CD4-positive, CD25-positive, alpha-beta regulatory T cell (primary cell): ENCODE results near the gene KCNQ5. TPM values are rescaled to one million over a fixed set of nuclear protein-coding genes. Genes with fewer than 3 reads are reported as not detected.

Experiments
- ATAC-seq, 2 donors: fragments of 150-1000 bp; cut with Tn5 transposase; one replicate each; pipeline ENCODE4 v1.10.0; 2021; ENCODE audit warnings: low read depth in 2 of 2, moderate number of reproducible peaks in 2 of 2, moderate library complexity in 1 of 2
- DNase-seq, 3 donors: peaks; one replicate each; pipeline versions ENCODE4 v3.0.0 to v3.0.0-alpha.2; 2012 to 2022; ENCODE audit warnings: mixed read lengths in 1 of 3
- H3K27ac ChIP-seq: one replicate; pipeline ENCODE4 v1.7.0; 2013; ENCODE audit warnings: mild to moderate bottlenecking, low read length; ENCODE audit not compliant: insufficient read depth, poor library complexity, severe bottlenecking
- H3K27me3 ChIP-seq: one replicate; pipeline ENCODE4 v1.7.0; 2013; ENCODE audit warnings: low read length; ENCODE audit not compliant: control insufficient read depth, insufficient read depth
- H3K36me3 ChIP-seq: one replicate; pipeline ENCODE4 v1.7.0; 2013; ENCODE audit warnings: mild to moderate bottlenecking, low read length, moderate library complexity; ENCODE audit not compliant: control insufficient read depth, insufficient read depth
- H3K4me1 ChIP-seq: 2 replicates; pipeline ENCODE4 v1.7.0; 2013; ENCODE audit warnings: mild to moderate bottlenecking, low read length; ENCODE audit not compliant: insufficient read depth, control insufficient read depth, poor library complexity, severe bottlenecking
- H3K4me3 ChIP-seq: one replicate; pipeline ENCODE4 v1.7.0; 2013; ENCODE audit warnings: low read depth, mild to moderate bottlenecking, low read length, moderate library complexity
- H3K9me3 ChIP-seq, 2 experiments: 1 replicate in 1 of 2; 2 replicates in 1 of 2; pipeline ENCODE4 v1.7.0; 2013; ENCODE audit warnings: low read length in 2 of 2, mild to moderate bottlenecking in 1 of 2, moderate library complexity in 1 of 2; ENCODE audit not compliant: control insufficient read depth in 2 of 2
- H3K27ac Mint-ChIP-seq, 3 donors: one replicate each; pipeline ENCODE4 v1.8.0; 2020 to 2022; ENCODE audit warnings: mild to moderate bottlenecking in 3 of 3, mixed read lengths in 3 of 3, moderate library complexity in 2 of 3
- H3K27me3 Mint-ChIP-seq: one replicate; pipeline ENCODE4 v1.8.0; 2022; ENCODE audit warnings: mild to moderate bottlenecking, mixed read lengths
- H3K36me3 Mint-ChIP-seq: one replicate; pipeline ENCODE4 v1.8.0; 2020; ENCODE audit warnings: mixed read lengths
- H3K4me1 Mint-ChIP-seq, 4 donors: one replicate each; pipeline ENCODE4 v1.8.0; 2020 to 2022; ENCODE audit warnings: mixed read lengths in 4 of 4, mild to moderate bottlenecking in 1 of 4
- H3K4me3 Mint-ChIP-seq, 4 donors: one replicate each; pipeline ENCODE4 v1.8.0; 2020 to 2022; ENCODE audit warnings: mild to moderate bottlenecking in 4 of 4, mixed read lengths in 4 of 4, moderate library complexity in 3 of 4
- H3K9me3 Mint-ChIP-seq, 7 donors: one replicate each; pipeline ENCODE4 v1.8.0; 2020 to 2022; ENCODE audit warnings: mixed read lengths in 7 of 7, mild to moderate bottlenecking in 3 of 7, moderate library complexity in 2 of 7
- polyA plus RNA-seq, 4 donors: library from polyadenylated mRNA; unstranded; fragments of 300-500 nt; fragmentation: Illumina TruSeq; gene quantifications; one replicate each; pipeline ENCODE4 v1.2.3, GENCODE V29; 2021
- total RNA-seq: library from RNA; stranded (reverse); gene quantifications from one replicate; pipeline ENCODE4 v1.2.3, GENCODE V29; 2022

Gene KCNQ5
- total and polyA plus RNA-seq, 5 donors from 2014 or later = 0.45 to 2.5 (median 1.8) TPM

GRCh38 chr6:73143551-73143950 is 521.7 kb downstream of the KCNQ5 start:
- H3K27ac ChIP-seq = no peak overlapping the region
- H3K9me3 Mint-ChIP-seq = peaks cover 0 to 4% (median 0%) of the 10 kb centered on the region in 7 donors
- H3K27ac Mint-ChIP-seq = no peak overlapping the region
- peaks cover 8% of the 10 kb centered on the region for H3K27me3 Mint-ChIP-seq
- no peaks in the 10 kb centered on the region for H3K27me3 ChIP-seq
- no peak overlapping the region for H3K4me3 ChIP-seq
- no peaks in the 10 kb centered on the region for H3K36me3 Mint-ChIP-seq
- H3K4me3 Mint-ChIP-seq = no peak overlapping the region
- H3K4me1 ChIP-seq = no peaks in the 10 kb centered on the region
- ATAC-seq (no peak), DNase-seq (no peak)
- no peaks in the 10 kb centered on the region for H3K9me3 ChIP-seq
- H3K36me3 ChIP-seq = no peaks in the 10 kb centered on the region
- H3K4me1 Mint-ChIP-seq = peaks cover 0 to 2% (median 0%) of the 10 kb centered on the region in 4 donors

- Histone ChIP-seq H3K27ac (no peak overlapping the region), H3K27me3 (no peaks in the 10 kb centered on the region), H3K9me3 (no peaks in the 10 kb centered on the region), H3K36me3 (no peaks in the 10 kb centered on the region), H3K4me3 (no peak overlapping the region), H3K4me1 (no peaks in the 10 kb centered on the region)
- no peak for DNase-seq
- Mint-ChIP-seq H3K27me3 (peaks cover 8% of the 10 kb centered on the region), H3K4me3 (no peak overlapping the region), H3K4me1 (peaks cover 0 to 2% (median 0%) of the 10 kb centered on the region in 4 donors), H3K27ac (no peak overlapping the region), H3K9me3 (peaks cover 0 to 4% (median 0%) of the 10 kb centered on the region in 7 donors), H3K36me3 (no peaks in the 10 kb centered on the region)
- ATAC-seq = no peak
Measured at GRCh38 chr6:73144516-73144915, 522.7 kb downstream of the KCNQ5 start.

- H3K27me3 Mint-ChIP-seq = peaks cover 4% of the 10 kb centered on the region
- Histone ChIP-seq H3K27me3 (no peaks in the 10 kb centered on the region), H3K27ac (no peak overlapping the region), H3K9me3 (no peaks in the 10 kb centered on the region), H3K4me1 (no peaks in the 10 kb centered on the region), H3K4me3 (no peak overlapping the region), H3K36me3 (no peaks in the 10 kb centered on the region)
- H3K27ac Mint-ChIP-seq = no peak overlapping the region
- no peak overlapping the region for H3K4me3 Mint-ChIP-seq
- no peaks in the 10 kb centered on the region for H3K36me3 Mint-ChIP-seq
- ATAC-seq = no peak
- peaks cover 0 to 2% (median 0%) of the 10 kb centered on the region in 4 donors for H3K4me1 Mint-ChIP-seq
- H3K9me3 Mint-ChIP-seq = no peaks in the 10 kb centered on the region
- DNase-seq = peak in 1 of 3 donors; percentile 3
Measured at GRCh38 chr6:73145690-73146089, 523.8 kb downstream of the KCNQ5 start.

GRCh38 chr6:73151732-73152131 is 529.9 kb downstream of the KCNQ5 start:
- Histone ChIP-seq H3K36me3 (no peaks in the 10 kb centered on the region), H3K4me3 (no peak overlapping the region), H3K9me3 (no peaks in the 10 kb centered on the region), H3K27me3 (no peaks in the 10 kb centered on the region), H3K27ac (no peak overlapping the region), H3K4me1 (no peaks in the 10 kb centered on the region)
- Mint-ChIP-seq H3K4me1 (no peaks in the 10 kb centered on the region), H3K27ac (no peak overlapping the region), H3K36me3 (no peaks in the 10 kb centered on the region), H3K9me3 (peaks cover 0 to 2% (median 0%) of the 10 kb centered on the region in 7 donors), H3K27me3 (peaks cover 4% of the 10 kb centered on the region), H3K4me3 (no peak overlapping the region)
- no peak for ATAC-seq
- DNase-seq = no peak

- DNase-seq (no peak), ATAC-seq (no peak)
- no peaks in the 10 kb centered on the region for H3K4me1 ChIP-seq
- peaks cover 4% of the 10 kb centered on the region for H3K27me3 Mint-ChIP-seq
- no peaks in the 10 kb centered on the region for H3K36me3 ChIP-seq
- no peak overlapping the region for H3K4me3 ChIP-seq
- H3K36me3 Mint-ChIP-seq = no peaks in the 10 kb centered on the region
- H3K27ac ChIP-seq = no peak overlapping the region
- H3K9me3 ChIP-seq = no peaks in the 10 kb centered on the region
- no peak overlapping the region for H3K27ac Mint-ChIP-seq
- H3K4me3 Mint-ChIP-seq = no peak overlapping the region
- H3K27me3 ChIP-seq = no peaks in the 10 kb centered on the region
- H3K9me3 Mint-ChIP-seq = peaks cover 0 to 3% (median 0%) of the 10 kb centered on the region in 7 donors
- H3K4me1 Mint-ChIP-seq = no peaks in the 10 kb centered on the region
Measured at GRCh38 chr6:73152556-73152955, 530.7 kb downstream of the KCNQ5 start.

- H3K4me3 Mint-ChIP-seq = no peak overlapping the region
- H3K9me3 Mint-ChIP-seq = peaks cover 0 to 3% (median 0%) of the 10 kb centered on the region in 7 donors
- no peak for DNase-seq
- Histone ChIP-seq H3K27me3 (no peaks in the 10 kb centered on the region), H3K36me3 (no peaks in the 10 kb centered on the region), H3K4me3 (no peak overlapping the region), H3K9me3 (no peaks in the 10 kb centered on the region), H3K27ac (no peak overlapping the region), H3K4me1 (no peaks in the 10 kb centered on the region)
- peaks cover 4% of the 10 kb centered on the region for H3K27me3 Mint-ChIP-seq
- no peak for ATAC-seq
- no peak overlapping the region for H3K27ac Mint-ChIP-seq
- H3K4me1 Mint-ChIP-seq = no peaks in the 10 kb centered on the region
- H3K36me3 Mint-ChIP-seq = no peaks in the 10 kb centered on the region
Measured at GRCh38 chr6:73152966-73153757, 531.3 kb downstream of the KCNQ5 start.

GRCh38 chr6:73156793-73157767 is 535.2 kb downstream of the KCNQ5 start:
- H3K27ac Mint-ChIP-seq = no peak overlapping the region
- H3K27me3 Mint-ChIP-seq = no peaks in the 10 kb centered on the region
- no peaks in the 10 kb centered on the region for H3K4me1 Mint-ChIP-seq
- H3K9me3 ChIP-seq = no peaks in the 10 kb centered on the region
- no peak overlapping the region for H3K4me3 ChIP-seq
- no peaks in the 10 kb centered on the region for H3K4me1 ChIP-seq
- H3K27me3 ChIP-seq = no peaks in the 10 kb centered on the region
- H3K27ac ChIP-seq = no peak overlapping the region
- ATAC-seq (no peak), DNase-seq (no peak)
- H3K4me3 Mint-ChIP-seq = no peak overlapping the region
- peaks cover 0 to 5% (median 0%) of the 10 kb centered on the region in 7 donors for H3K9me3 Mint-ChIP-seq
- H3K36me3 Mint-ChIP-seq = no peaks in the 10 kb centered on the region
- no peaks in the 10 kb centered on the region for H3K36me3 ChIP-seq
